Stimulated activated memory B cell treated with anti-CD40 and anti-IgM and Interleukin-4, amounts not matched to agents 10 μg/mL and 1 μg/mL and 100 μg/mL, for 72 hours (primary cell): Measurements from ENCODE around the gene SLC7A8.

Experiments used
- ATAC-seq: fragments of 150-1000 bp; cut with Tn5 transposase; 2 replicates; pipeline ENCODE4 v1.10.0; 2021
- H3K27ac Mint-ChIP-seq: one replicate; pipeline ENCODE4 v1.8.0; 2022; ENCODE audit warnings: mild to moderate bottlenecking, mixed read lengths
- H3K27me3 Mint-ChIP-seq: one replicate; pipeline ENCODE4 v1.8.0; 2022; ENCODE audit warnings: mixed read lengths
- H3K36me3 Mint-ChIP-seq: one replicate; pipeline ENCODE4 v1.8.0; 2022; ENCODE audit warnings: mixed read lengths
- H3K4me1 Mint-ChIP-seq: one replicate; pipeline ENCODE4 v1.8.0; 2022; ENCODE audit warnings: mixed read lengths
- H3K4me3 Mint-ChIP-seq: one replicate; pipeline ENCODE4 v1.8.0; 2022; ENCODE audit warnings: mild to moderate bottlenecking, moderate library complexity, mixed read lengths
- H3K9me3 Mint-ChIP-seq: one replicate; pipeline ENCODE4 v1.8.0; 2022; ENCODE audit warnings: mixed read lengths

The SLC7A8 gene

DNA sequence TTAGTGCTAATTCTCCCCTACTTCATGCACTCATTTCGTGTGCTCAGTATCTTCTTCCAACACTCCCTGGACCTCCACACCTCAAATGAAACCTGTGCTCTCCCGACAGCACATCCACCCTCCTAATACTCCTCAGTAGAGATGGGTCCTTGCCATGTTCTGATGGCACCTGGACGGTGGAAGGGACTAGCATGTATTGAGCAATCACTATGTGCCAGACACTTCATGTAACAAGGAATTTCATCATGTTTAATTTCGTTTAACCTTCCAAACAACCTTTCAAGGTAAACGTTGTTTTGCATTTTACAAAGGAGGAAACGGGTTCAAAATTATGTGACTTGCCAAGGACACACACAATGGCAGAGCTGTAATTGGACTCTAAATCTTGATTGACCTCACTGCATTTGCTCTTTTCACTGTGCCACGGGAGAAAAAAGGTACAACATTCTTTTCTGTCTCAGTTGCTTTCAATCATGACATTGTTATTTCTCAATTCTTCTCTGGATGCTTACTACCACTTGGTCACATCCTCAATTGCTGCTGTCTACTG, 12.2 kb upstream of the SLC7A8 start:
- H3K27ac Mint-ChIP-seq, result no peak overlapping the region
- no peak for ATAC-seq
- H3K9me3 Mint-ChIP-seq, result peaks cover 4% of the 10 kb centered on the region
- H3K4me1 Mint-ChIP-seq, result no peaks in the 10 kb centered on the region
- no peaks in the 10 kb centered on the region for H3K36me3 Mint-ChIP-seq
- no peak overlapping the region for H3K4me3 Mint-ChIP-seq
- H3K27me3 Mint-ChIP-seq, result peaks cover 8% of the 10 kb centered on the region

DNA sequence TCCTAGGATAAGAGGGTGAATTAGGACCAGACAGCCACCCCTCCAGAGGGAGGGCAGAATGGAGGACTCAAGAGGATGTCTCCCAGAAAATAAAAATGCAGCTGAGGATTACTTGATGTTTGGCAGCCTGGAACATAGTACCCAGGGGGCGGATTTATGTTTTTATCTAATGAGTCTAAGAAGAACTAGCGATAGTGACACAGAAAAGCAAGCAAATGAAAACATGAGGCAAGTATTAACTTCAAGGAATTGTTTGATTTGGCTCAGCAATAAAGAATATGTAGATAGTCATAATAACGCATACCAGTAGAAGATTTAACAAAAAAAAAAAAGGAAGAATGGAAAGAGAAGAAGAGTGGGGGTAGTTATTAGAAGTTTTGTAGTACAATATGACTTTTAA, 10.0 kb upstream of the SLC7A8 start:
- H3K27me3 Mint-ChIP-seq, result peaks cover 8% of the 10 kb centered on the region

DNA sequence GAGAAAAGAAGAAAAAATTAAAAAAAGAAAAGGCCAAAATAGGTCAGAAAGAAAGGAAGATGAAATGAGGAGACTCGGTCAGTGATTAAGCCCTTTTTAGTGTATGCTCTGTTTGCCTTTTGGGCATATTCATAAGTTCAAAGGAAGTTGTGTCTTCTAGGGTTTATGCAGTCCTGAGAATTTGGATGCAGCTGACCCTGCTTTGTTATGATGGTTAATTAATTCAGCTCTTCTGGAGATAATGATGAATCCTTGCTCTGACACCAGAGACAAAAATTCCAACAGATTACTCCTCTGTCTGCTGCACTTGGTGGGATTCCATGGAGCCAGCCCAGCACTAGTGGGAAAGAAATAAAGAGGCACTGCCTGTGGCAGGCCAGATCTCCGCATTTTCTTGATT, 4.5 kb upstream of the SLC7A8 start:
- no peak overlapping the region for H3K4me3 Mint-ChIP-seq
- no peaks in the 10 kb centered on the region for H3K9me3 Mint-ChIP-seq
- ATAC-seq, result no peak
- H3K4me1 Mint-ChIP-seq, result no peaks in the 10 kb centered on the region
- no peaks in the 10 kb centered on the region for H3K36me3 Mint-ChIP-seq
- H3K27ac Mint-ChIP-seq, result no peak overlapping the region
- no peaks in the 10 kb centered on the region for H3K27me3 Mint-ChIP-seq

More for the DNA sequence above, 10.0 kb upstream of the SLC7A8 start:
- no peak for ATAC-seq
- H3K36me3 Mint-ChIP-seq, result no peaks in the 10 kb centered on the region
- H3K4me3 Mint-ChIP-seq, result no peak overlapping the region
- H3K9me3 Mint-ChIP-seq, result peaks cover 4% of the 10 kb centered on the region
- no peaks in the 10 kb centered on the region for H3K4me1 Mint-ChIP-seq
- no peak overlapping the region for H3K27ac Mint-ChIP-seq

DNA sequence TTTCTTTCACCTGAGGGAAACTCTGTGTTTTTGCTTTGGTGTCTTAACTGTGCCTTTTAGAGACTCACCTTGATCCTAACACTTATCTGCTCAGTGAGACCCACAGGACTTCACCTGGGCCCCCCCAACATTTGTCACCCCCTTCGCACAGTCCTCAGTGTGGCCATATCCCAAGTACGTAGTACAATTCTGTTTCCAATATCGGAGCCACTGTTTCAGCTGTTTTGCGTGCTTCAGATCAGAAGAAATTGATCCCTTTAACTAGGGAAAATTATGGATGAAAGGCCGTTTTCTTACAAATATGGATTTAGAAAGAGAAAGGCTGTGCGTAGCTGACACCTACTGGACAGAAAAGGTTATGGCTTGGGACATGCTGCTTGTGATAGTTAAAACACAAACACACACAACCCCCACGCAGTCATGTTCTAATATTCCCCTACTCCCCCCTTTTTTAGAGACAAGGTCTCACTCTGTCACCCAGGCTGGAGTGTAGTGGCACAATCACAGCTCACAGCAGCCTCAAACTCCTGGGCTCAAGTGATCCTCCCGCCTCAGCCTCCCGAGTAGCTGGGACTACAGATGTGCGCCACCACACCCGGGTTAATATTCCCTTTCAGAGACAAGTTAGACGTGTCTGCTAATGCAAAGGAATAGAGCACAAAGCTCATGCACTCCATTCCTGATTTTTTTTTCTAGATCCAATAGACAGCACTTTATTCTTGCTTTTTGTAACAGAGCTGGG, 3.6 kb upstream of the SLC7A8 start:
- Mint-ChIP-seq H3K4me3 (no peak overlapping the region), H3K27me3 (no peaks in the 10 kb centered on the region), H3K36me3 (no peaks in the 10 kb centered on the region), H3K9me3 (no peaks in the 10 kb centered on the region), H3K27ac (peak overlapping the region; percentile 10), H3K4me1 (no peaks in the 10 kb centered on the region)
- no peak for ATAC-seq

DNA sequence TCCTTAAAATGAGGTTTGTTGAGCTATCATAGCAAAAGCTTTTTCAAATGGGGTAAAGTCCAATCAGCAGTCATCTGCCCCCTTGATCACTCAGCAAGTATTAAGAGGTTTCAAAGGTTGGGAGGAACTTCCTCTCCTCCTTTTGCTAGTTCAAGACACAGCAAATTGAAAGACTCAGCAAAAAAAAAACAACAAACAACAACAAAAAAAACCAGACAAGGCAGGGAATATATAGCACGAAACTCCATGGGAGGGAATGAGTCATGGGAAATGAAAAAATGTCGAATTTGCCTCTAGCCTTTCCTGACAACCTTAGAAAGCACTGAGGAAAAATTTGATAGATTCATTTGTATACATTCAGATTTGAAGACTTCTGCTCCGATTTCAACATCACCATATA, 1.6 kb upstream of the SLC7A8 start:
- H3K27ac Mint-ChIP-seq, result no peak overlapping the region
- ATAC-seq, result no peak
- H3K9me3 Mint-ChIP-seq, result no peaks in the 10 kb centered on the region
- H3K4me1 Mint-ChIP-seq, result no peaks in the 10 kb centered on the region
- no peaks in the 10 kb centered on the region for H3K27me3 Mint-ChIP-seq
- H3K36me3 Mint-ChIP-seq, result no peaks in the 10 kb centered on the region
- H3K4me3 Mint-ChIP-seq, result no peak overlapping the region

DNA sequence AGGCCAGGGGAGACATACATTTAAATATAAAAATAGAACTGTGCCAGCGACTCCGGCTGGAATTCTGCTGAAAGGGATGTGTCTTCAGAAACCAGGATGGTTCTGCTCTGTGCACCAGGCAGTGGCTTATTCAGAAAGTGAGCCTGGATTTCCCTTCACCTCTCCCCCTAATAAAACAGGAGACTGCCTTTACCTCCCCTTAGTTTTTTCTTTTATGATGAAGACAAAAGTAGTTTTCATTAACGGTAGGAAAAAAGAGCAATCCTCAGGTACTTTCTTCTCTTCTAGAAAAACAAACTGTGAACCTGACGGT, 346 bp downstream of the SLC7A8 start:
- Mint-ChIP-seq H3K4me3 (no peak overlapping the region), H3K27ac (no peak overlapping the region), H3K36me3 (no peaks in the 10 kb centered on the region), H3K9me3 (no peaks in the 10 kb centered on the region), H3K4me1 (no peaks in the 10 kb centered on the region), H3K27me3 (peaks cover 9% of the 10 kb centered on the region)
- ATAC-seq, result peak; percentile 34

DNA sequence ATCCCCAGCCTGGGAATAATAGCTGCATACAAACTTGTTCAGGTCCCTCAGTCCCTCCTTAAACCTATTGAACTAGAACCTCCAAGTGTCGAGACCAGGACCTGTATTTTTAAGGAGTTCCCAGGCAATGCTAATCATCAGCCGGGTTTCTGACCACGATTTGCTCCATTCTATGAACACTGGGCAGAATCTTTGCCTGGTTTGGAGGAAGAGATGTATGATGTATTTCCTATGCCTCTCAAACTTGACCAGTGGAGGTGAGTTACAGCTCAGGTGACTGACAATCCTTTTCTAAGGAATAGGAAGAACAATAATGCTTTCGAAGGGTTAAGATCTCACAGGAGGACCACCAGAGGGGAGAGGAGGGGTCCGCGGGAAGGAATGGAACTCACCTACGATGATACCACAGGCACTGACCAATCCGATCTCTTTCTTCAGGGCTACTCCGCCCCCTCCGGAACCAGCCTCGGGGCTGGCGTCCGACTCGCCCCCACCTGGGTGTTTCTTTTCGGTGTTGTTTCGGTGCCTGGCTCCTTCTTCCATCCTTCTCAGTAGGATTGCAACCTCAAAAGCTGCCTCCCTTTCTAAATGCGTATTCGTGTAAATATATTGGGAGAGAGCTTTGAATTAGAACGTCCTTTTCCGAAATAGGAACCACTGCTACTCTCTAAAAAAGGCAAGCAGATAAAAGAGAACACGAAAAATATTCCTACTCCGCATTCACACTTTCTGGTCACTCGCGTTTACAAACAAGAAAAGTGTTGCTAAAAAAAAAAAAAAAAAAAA, 895 bp downstream of the SLC7A8 start:
- Mint-ChIP-seq H3K4me1 (no peaks in the 10 kb centered on the region), H3K27ac (no peak overlapping the region), H3K9me3 (no peaks in the 10 kb centered on the region), H3K4me3 (no peak overlapping the region), H3K36me3 (no peaks in the 10 kb centered on the region), H3K27me3 (peaks cover 9% of the 10 kb centered on the region)
- peak; percentile 77 for ATAC-seq

DNA sequence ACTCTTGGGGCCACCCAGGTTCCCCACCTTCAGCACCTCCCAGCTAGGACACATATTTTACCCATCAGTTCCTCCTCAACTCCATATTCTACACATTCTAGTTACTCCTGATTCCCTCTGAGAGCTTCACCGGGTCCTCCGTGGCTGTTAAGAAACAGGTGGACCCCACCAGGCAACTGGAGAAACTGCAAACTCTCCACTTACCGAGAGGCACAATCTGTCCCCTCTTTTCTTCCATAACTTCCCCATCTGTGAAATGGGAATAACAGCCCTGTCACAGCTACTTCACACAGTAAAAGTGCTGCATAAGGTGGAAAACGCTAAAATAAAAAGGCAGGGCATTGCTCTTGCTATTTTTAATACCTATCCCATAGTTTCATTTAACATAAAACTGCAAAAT, 1.5 kb downstream of the SLC7A8 start:
- no peak overlapping the region for H3K27ac Mint-ChIP-seq
- H3K36me3 Mint-ChIP-seq, result no peaks in the 10 kb centered on the region
- no peak overlapping the region for H3K4me3 Mint-ChIP-seq
- ATAC-seq, result no peak
- H3K27me3 Mint-ChIP-seq, result peaks cover 9% of the 10 kb centered on the region
- H3K9me3 Mint-ChIP-seq, result no peaks in the 10 kb centered on the region
- no peaks in the 10 kb centered on the region for H3K4me1 Mint-ChIP-seq

DNA sequence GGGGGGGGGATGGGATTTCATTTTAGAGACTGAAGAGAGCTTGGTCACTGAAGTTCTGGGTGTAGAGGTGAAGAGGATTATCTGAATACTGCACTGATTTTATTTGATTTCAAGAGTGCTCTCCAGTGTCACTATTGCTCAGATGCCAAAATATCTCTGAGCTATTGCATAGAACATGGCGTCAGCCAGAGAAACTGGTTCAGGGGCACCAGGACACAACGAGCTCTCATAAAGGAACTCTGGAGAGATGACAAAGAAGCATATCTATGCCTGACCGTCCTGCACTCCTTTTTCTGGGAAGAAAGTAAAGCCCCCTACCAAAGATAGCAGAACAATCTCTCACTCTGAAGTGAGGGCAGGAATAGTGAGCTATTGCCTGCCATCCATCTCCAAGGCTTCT, 2.0 kb downstream of the SLC7A8 start:
- no peak for ATAC-seq
- H3K27me3 Mint-ChIP-seq, result peaks cover 9% of the 10 kb centered on the region
- H3K4me3 Mint-ChIP-seq, result no peak overlapping the region
- H3K27ac Mint-ChIP-seq, result no peak overlapping the region
- H3K9me3 Mint-ChIP-seq, result no peaks in the 10 kb centered on the region
- H3K4me1 Mint-ChIP-seq, result no peaks in the 10 kb centered on the region
- H3K36me3 Mint-ChIP-seq, result no peaks in the 10 kb centered on the region

DNA sequence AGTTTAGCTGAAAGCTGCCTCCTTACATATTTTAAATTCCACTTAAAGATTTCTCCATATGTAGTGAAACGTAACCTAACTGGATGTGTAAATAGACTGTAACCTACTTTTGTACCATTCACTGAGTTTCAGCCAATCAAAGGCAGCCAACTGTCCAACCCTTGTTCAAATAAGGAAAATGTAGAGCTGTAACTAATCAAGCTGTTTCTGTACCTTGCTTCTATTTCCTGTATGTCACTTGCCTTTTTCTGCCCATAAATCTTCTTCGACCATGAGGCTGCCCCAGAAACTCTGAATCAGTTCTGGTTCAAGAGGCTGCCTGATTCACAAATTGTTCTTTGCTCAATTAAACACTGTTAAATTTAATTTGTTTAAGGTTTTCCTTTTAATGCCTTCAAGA, 6.3 kb downstream of the SLC7A8 start:
- H3K9me3 Mint-ChIP-seq, result no peaks in the 10 kb centered on the region
- peaks cover 5% of the 10 kb centered on the region for H3K4me1 Mint-ChIP-seq
- no peak overlapping the region for H3K27ac Mint-ChIP-seq
- H3K27me3 Mint-ChIP-seq, result peaks cover 9% of the 10 kb centered on the region
- ATAC-seq, result no peak
- H3K4me3 Mint-ChIP-seq, result no peak overlapping the region
- no peaks in the 10 kb centered on the region for H3K36me3 Mint-ChIP-seq

DNA sequence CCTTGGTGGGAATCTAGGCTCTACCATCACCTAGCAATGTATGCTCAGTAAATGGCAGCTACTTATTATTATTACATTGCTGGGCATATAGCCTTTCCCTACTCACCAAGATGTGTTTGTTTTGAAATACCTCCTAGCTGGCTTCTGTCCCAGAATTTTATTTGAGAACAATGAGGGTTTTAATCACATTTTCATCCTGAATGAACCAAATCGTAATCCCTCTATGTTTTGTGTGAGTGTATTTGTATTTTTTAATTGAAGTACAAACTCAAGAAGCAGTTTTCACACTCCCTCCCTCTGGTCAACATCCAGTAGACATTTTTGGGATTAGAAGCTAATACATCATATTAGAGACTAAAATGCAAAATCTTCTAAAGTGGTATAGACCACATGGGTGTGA, 7.6 kb downstream of the SLC7A8 start:
- H3K9me3 Mint-ChIP-seq, result no peaks in the 10 kb centered on the region
- H3K4me1 Mint-ChIP-seq, result peaks cover 5% of the 10 kb centered on the region
- no peak overlapping the region for H3K4me3 Mint-ChIP-seq
- ATAC-seq, result no peak
- no peaks in the 10 kb centered on the region for H3K36me3 Mint-ChIP-seq
- peaks cover 9% of the 10 kb centered on the region for H3K27me3 Mint-ChIP-seq
- H3K27ac Mint-ChIP-seq, result no peak overlapping the region

DNA sequence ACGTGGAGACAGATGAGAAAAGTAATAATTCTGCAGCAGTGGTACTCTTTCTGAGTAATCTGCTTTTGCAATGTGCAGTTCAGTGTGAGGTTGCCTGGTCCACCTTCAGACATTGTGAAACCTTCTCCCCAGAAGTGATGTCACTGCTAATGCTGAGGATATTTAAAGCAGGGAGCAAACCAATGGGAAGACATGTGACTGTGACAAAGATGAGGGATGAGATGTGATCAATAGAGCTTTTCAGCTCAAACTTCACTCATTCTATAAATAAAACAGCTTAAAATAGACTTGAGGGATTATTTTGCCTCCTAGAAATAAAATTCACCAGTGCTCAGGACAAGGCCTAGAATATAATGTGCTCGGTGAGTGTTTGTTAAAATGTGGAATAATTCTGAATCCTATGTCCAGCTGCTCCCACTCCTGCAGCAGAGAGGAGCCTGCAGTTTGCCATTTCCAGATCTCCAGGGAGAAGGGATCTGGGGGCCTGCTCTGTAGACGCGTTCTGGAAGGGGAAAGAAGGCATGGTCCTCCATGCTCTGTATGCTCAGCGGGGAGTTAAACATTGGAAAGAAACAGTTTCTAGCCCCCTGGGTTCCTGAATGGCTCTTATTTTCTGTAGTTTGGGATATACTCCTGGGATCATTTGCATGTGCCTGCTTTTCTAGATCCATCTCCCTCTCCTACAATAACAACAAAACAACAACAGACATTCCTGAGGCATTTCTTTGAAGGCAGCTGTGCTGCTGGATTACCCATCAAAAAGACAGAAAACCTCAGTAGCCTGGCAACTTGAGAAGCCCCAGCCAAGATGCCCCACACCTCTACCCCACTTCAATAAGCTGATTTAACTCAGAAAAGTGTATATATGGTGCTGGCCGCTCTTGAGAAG, 8.9 kb downstream of the SLC7A8 start:
- Mint-ChIP-seq H3K4me1 (peaks cover 5% of the 10 kb centered on the region), H3K4me3 (no peak overlapping the region), H3K36me3 (no peaks in the 10 kb centered on the region), H3K9me3 (no peaks in the 10 kb centered on the region), H3K27me3 (peaks cover 8% of the 10 kb centered on the region), H3K27ac (no peak overlapping the region)
- ATAC-seq, result no peak

DNA sequence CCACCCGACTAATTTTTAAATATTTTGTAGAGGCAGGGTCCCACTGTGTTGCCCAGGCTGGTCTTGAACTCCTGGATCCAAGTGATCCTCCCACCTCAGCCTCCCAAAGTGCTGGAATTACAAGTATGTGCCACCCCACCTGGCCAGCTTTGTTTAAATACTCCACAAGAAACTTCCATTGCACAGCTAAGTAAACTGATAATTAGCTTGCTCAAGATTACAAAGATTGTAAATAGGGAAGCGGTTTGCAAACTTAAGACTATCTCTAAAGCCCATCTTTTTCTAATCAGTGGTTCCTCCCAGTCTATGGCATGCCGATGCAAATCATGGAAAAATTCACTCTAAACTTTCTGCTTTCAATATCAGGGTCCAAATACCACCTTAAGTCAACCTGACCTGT, 9.7 kb downstream of the SLC7A8 start:
- Mint-ChIP-seq H3K4me3 (no peak overlapping the region), H3K9me3 (no peaks in the 10 kb centered on the region), H3K27ac (no peak overlapping the region), H3K36me3 (no peaks in the 10 kb centered on the region), H3K4me1 (peaks cover 5% of the 10 kb centered on the region), H3K27me3 (peaks cover under 1% of the 10 kb centered on the region)
- no peak for ATAC-seq

DNA sequence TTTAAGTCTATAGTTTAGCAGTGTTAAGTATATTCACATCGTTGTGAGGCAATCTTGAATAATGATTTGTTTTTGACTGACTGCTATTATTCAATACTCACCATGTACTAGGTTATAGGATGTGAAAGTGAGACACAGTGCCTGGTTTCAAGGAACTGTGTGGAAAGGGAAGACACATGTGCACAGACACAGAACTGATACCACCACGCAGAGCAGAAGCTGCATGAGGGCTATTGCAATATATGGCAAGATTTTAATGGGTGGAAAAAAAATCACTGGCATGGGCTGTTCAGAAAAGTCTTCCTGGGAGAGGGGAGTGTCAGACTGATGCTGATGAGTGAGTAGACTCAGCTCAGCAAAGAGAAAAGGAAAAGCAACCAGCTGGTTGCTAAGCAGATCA, 10.4 kb downstream of the SLC7A8 start:
- H3K4me3 Mint-ChIP-seq, result no peak overlapping the region
- H3K27ac Mint-ChIP-seq, result no peak overlapping the region
- peaks cover 5% of the 10 kb centered on the region for H3K4me1 Mint-ChIP-seq
- H3K27me3 Mint-ChIP-seq, result no peaks in the 10 kb centered on the region
- peak; percentile 79 for ATAC-seq
- H3K9me3 Mint-ChIP-seq, result no peaks in the 10 kb centered on the region
- no peaks in the 10 kb centered on the region for H3K36me3 Mint-ChIP-seq

DNA sequence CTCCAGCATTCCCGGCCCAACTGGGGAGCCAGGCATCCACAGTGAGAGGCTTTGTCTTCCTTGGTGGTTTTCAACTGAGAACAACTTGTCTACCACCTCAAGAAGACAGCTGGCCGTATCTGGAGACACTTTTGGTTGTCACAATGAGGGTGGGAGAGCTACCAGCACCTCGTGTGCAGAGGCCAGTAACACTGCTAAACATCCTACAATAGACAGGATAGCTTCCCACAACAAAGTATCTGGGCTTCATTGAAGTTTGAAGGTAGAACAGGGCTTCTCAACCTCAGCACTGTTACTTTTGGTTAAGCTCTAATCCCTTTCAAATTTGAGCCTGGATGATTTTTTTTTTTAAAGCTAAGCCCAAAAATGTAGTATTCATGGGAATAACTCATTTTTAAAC, 10.9 kb downstream of the SLC7A8 start:
- H3K27ac Mint-ChIP-seq, result no peak overlapping the region

More for the DNA sequence above, 10.9 kb downstream of the SLC7A8 start:
- Mint-ChIP-seq H3K36me3 (no peaks in the 10 kb centered on the region), H3K4me3 (no peak overlapping the region), H3K9me3 (no peaks in the 10 kb centered on the region), H3K27me3 (no peaks in the 10 kb centered on the region), H3K4me1 (peaks cover 5% of the 10 kb centered on the region)
- no peak for ATAC-seq
